Uterus (tissue), 2 donors: ENCODE data around the gene PDE4D.

Source experiments
- CTCF ChIP-seq, 4 experiments: fragments of 200-600 bp in 2 of 4; fragments of 450-650 bp in 2 of 4; sonication (generic) in 2 of 4; IDR thresholded peaks; one replicate each; pipeline ENCODE4 v1.5.1; 2016 to 2019; ENCODE audit warnings: antibody characterized with exemption in 4 of 4, mild to moderate bottlenecking in 2 of 4, moderate library complexity in 1 of 4
- POLR2A ChIP-seq, 2 donors: fragments of 450-650 bp; IDR thresholded peaks; one replicate each; pipeline ENCODE4 v1.6.1; 2016; ENCODE audit warnings: antibody characterized with exemption in 2 of 2, mild to moderate bottlenecking in 1 of 2, moderate library complexity in 1 of 2

DNA sequence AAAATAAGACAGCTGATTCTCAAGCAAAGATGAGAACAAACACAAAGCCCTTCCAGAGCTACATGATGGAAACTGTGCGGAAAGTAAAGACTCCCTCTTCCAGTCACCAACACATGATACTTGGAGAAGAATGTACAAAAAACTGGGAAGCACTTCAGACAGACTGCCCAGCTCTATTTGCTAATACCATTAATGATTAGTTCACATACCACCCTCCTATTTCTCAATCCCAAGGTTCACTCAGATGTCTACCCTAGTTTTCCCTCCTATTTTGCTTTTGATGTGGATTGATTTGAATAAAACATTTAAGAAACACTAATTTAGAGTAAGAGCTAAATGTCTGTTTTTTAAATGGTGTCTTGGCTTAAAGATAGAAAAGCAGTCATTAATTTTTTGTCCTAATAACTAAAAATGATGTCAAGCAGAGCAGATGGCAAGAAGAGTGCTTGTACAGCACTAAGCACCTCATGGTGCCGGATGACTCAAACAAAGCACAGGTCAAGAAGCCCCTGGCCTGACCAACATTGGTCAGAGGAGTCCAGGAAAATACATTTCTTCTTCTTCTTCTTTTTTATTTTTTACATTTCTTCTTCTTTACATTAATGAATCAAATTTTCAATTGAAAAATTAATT lies 639.4 kb downstream of the PDE4D start:
- TF ChIP-seq CTCF (IDR thresholded peaks at IDR 0.05) (no peak), POLR2A (IDR thresholded peaks at IDR 0.05) (no peak)
